AG04450 (cell line): ENCODE data around the gene PAQR9. TPM values are rescaled to one million over a fixed set of nuclear protein-coding genes. Genes with fewer than 3 reads are reported as not detected.

Experiments
- CTCF ChIA-PET: fragments of 300-600, 350-600 bp; formaldehyde crosslinking; extraction: SDS; loops from one replicate; lab custom pipeline; 2022; ENCODE audit warnings: antibody characterized with exemption, inconsistent platforms; lab: Charles Lee
- POLR2A ChIA-PET: fragments of 350-600 bp; formaldehyde crosslinking; extraction: SDS; loops from one replicate; lab custom pipeline; 2021; ENCODE audit warnings: antibody characterized with exemption, inconsistent platforms; lab: Yijun Ruan, JAX
- DNase-seq: peaks from one replicate; pipeline ENCODE4 v3.0.0-alpha.2; 2011; ENCODE audit warnings: low read depth, low spot score
- H3K27ac ChIP-seq: one replicate; pipeline ENCODE4 v1.5.1; 2012; ENCODE audit warnings: low read depth, low read length, control low read depth
- H3K27me3 ChIP-seq: one replicate; pipeline ENCODE4 v1.6.0; 2012; ENCODE audit warnings: low read length; ENCODE audit not compliant: control insufficient read depth, insufficient read depth
- H3K4me3 ChIP-seq: 2 replicates; pipeline ENCODE4 v1.5.1; 2011; ENCODE audit warnings: mild to moderate bottlenecking, low read depth, low read length, control low read depth
- H3K9me3 ChIP-seq: 2 replicates; pipeline ENCODE4 v1.5.1; 2012; ENCODE audit warnings: low read length; ENCODE audit not compliant: control insufficient read depth, insufficient read depth
- CTCF ChIP-seq: IDR thresholded peaks from 2 replicates; pipeline ENCODE4 v1.5.1; 2011; ENCODE audit warnings: low read depth, low read length, control low read depth, inconsistent platforms
- polyA plus RNA-seq: library from polyadenylated mRNA; depleted of rRNA; stranded (reverse); fragments of >200 nt; gene quantifications from 2 replicates; pipeline ENCODE4 v1.2.3, GENCODE V29; 2011

PAQR9 gene
- polyA plus RNA-seq, 1 experiment, result not detected

- peaks cover 8% of the 10 kb centered on the region for H3K27me3 ChIP-seq
- H3K4me3 ChIP-seq, result no peak overlapping the region
- no peak for TF ChIP-seq CTCF
- no peak for DNase-seq
- CTCF ChIA-PET, result no interaction called here
- no peak overlapping the region for H3K27ac ChIP-seq
- POLR2A ChIA-PET, result no interaction called here
- no peaks in the 10 kb centered on the region; the same call in 1 of the 2 replicates for H3K9me3 ChIP-seq
Measured at GRCh38 chr3:142943870-142944269, 19.6 kb downstream of the PAQR9 start.

GRCh38 chr3:142943349-142943748 is 20.1 kb downstream of the PAQR9 start:
- no peaks in the 10 kb centered on the region; the same call in 1 of the 2 replicates for H3K9me3 ChIP-seq
- ChIA-PET CTCF (interaction anchor here (1.1 kb wide), 1 partner anchor 115 kb away, joined by 4 read pairs; no protein-coding TSS in a partner anchor), POLR2A (no interaction called here)
- no peak for TF ChIP-seq CTCF
- DNase-seq, result no peak
- H3K4me3 ChIP-seq, result no peak overlapping the region
- no peak overlapping the region for H3K27ac ChIP-seq
- H3K27me3 ChIP-seq, result peaks cover 8% of the 10 kb centered on the region

- Histone ChIP-seq H3K27me3 (peaks cover 4% of the 10 kb centered on the region), H3K27ac (no peak overlapping the region), H3K9me3 (no peaks in the 10 kb centered on the region), H3K4me3 (no peak overlapping the region)
- CTCF ChIA-PET, result no interaction called here
- no peak for DNase-seq
- TF ChIP-seq CTCF, result no peak
- POLR2A ChIA-PET, result no interaction called here
Measured at GRCh38 chr3:142941373-142942123, 21.9 kb downstream of the PAQR9 start.

GRCh38 chr3:142940472-142940871 is 23.0 kb downstream of the PAQR9 start:
- TF ChIP-seq CTCF, result no peak
- H3K4me3 ChIP-seq, result no peak overlapping the region
- H3K9me3 ChIP-seq, result no peaks in the 10 kb centered on the region
- POLR2A ChIA-PET, result no interaction called here
- H3K27ac ChIP-seq, result no peak overlapping the region
- no peak for DNase-seq
- peaks cover 4% of the 10 kb centered on the region for H3K27me3 ChIP-seq
- CTCF ChIA-PET, result interaction anchor here (1.3 kb wide), 1 partner anchor 9 kb away, joined by 3 read pairs; no protein-coding TSS in a partner anchor

GRCh38 chr3:142940000-142940399 is 23.5 kb downstream of the PAQR9 start:
- H3K27me3 ChIP-seq, result no peaks in the 10 kb centered on the region
- no peak for DNase-seq
- CTCF ChIA-PET, result interaction anchor here (1.3 to 1.4 kb wide), 2 partner anchors 8 to 110 kb away, joined by 3 read pairs; no protein-coding TSS in a partner anchor
- POLR2A ChIA-PET, result no interaction called here
- TF ChIP-seq CTCF, result no peak
- H3K27ac ChIP-seq, result no peak overlapping the region
- no peak overlapping the region for H3K4me3 ChIP-seq
- no peaks in the 10 kb centered on the region for H3K9me3 ChIP-seq
